Measurements from ENCODE around the gene TGM3.

Gene TGM3

DNA sequence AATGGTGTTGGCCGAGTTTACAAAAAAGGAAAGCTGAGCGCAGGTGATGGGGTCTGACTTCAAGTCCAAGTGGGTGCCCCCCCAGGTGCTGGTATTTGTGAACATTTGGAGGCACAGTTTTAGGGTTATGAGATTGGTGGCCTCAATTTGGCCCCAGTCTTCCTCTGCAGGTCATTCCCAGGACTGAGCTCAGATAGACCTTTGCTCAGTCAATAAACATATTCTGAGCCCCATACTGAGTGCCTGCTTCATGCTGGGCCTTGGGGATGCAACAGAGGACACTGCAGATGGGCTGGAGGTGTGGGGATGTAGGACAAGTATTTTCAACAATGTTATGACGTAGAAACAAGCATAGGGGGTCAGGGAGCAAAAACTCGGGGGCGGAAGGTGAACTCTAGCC lies 33.5 kb downstream of the TGM3 start:
- DNase-seq (ENCODE audit: low spot score) = no peak

GRCh38 chr20:2330090-2330695 lies 34.4 kb downstream of the TGM3 start:
- Histone ChIP-seq H3K4me3 (no peak overlapping the region), H3K27ac (no peak overlapping the region)
- no peak for TF ChIP-seq CTCF (IDR thresholded peaks at IDR 0.05)
- DNase-seq (ENCODE audit: low spot score) = peak; percentile 26

More for the DNA sequence above, 33.5 kb downstream of the TGM3 start:
- H3K27ac ChIP-seq = no peak overlapping the region
- TF ChIP-seq CTCF (IDR thresholded peaks at IDR 0.05) = no peak
- H3K4me3 ChIP-seq = no peak overlapping the region

- no peak for TF ChIP-seq CTCF (IDR thresholded peaks at IDR 0.05)
- peak; percentile 16 for DNase-seq (ENCODE audit: low spot score)
- Histone ChIP-seq H3K4me3 (no peak overlapping the region), H3K27ac (no peak overlapping the region)
Measured at GRCh38 chr20:2331106-2331505, 35.3 kb downstream of the TGM3 start.

DNA sequence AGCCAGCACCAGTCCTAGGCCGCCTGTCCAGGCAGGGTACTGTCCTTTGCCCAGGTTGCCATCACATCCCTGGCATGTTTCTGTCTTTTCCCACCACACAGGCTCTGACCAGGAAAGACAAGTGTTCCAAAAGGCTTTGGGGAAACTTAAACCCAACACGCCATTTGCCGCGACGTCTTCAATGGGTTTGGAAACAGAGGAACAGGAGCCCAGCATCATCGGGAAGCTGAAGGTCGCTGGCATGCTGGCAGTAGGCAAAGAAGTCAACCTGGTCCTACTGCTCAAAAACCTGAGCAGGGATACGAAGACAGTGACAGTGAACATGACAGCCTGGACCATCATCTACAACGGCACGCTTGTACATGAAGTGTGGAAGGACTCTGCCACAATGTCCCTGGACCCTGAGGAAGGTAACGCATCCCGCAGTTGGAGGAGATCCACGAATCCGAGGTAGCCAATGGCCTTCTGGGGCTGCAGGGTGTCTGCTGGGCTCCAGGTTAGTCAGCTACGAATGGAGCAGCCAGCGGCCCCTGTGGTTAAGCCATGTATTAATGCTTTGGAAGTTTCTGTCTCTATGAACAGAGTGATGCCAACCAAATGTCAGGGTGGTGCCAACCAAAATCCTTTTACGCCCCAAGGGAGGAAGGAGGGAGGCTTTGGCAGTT lies 36.2 kb downstream of the TGM3 start:
- H3K4me3 ChIP-seq = no peak overlapping the region

DNA sequence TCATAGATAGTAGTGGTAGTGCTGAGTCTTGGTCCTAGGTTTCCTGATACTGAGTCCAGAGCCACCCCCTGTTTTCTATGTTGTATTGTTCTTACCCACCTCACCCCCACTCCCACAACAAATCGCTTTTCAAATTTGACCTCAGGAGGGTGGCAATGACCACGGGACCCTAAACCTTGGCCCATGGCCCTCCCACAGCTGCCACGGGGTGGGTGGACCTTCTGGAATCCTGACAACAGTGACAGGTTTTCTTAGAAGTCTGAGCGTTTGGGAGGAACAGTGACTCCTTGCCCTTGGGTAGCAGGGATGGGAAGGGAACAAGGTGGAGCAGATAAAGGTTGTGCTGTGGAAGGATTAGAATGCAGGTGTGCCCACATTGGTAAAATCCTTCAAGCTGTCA lies 36.9 kb downstream of the TGM3 start:
- H3K4me3 ChIP-seq = no peak overlapping the region
- H3K27ac ChIP-seq = no peak overlapping the region
- peak; percentile 31 for DNase-seq (ENCODE audit: low spot score)
- TF ChIP-seq CTCF (IDR thresholded peaks at IDR 0.05) = no peak

More for the DNA sequence above, 36.2 kb downstream of the TGM3 start:
- no peak overlapping the region for H3K27ac ChIP-seq
- DNase-seq (ENCODE audit: low spot score) = peak; percentile 29
- TF ChIP-seq CTCF (IDR thresholded peaks at IDR 0.05) = no peak

GRCh38 chr20:2333821-2334220 lies 38.0 kb downstream of the TGM3 start:
- DNase-seq (ENCODE audit: low spot score) = peak; percentile 63
- Histone ChIP-seq H3K4me3 (no peak overlapping the region), H3K27ac (no peak overlapping the region)
- no peak for TF ChIP-seq CTCF (IDR thresholded peaks at IDR 0.05)

Measured in coronary artery (tissue), 2 donors.